Esophagus (tissue), 2 donors: Measurements from ENCODE around the gene PTPN14. TPM values are rescaled to one million over a fixed set of nuclear protein-coding genes. Genes with fewer than 3 reads are reported as not detected.
A peak's percentile ranks its signal among the peaks of the same experiment; 100 is the strongest.

Experiments used
- H3K27ac ChIP-seq, 2 donors: one replicate each; pipeline ENCODE4 v1.5.1; 2013; ENCODE audit warnings: low read depth in 2 of 2, mild to moderate bottlenecking in 2 of 2, inconsistent platforms in 1 of 2, low read length in 1 of 2, moderate library complexity in 1 of 2
- H3K27me3 ChIP-seq, 2 donors: one replicate each; pipeline ENCODE4 v1.6.1; 2013; ENCODE audit warnings: low read length in 2 of 2, control low read depth in 1 of 2, mild to moderate bottlenecking in 1 of 2; ENCODE audit not compliant: insufficient read depth in 2 of 2, control insufficient read depth in 1 of 2
- H3K36me3 ChIP-seq, 2 donors: one replicate each; pipeline ENCODE4 v1.6.1; 2013; ENCODE audit warnings: low read length in 1 of 2; ENCODE audit not compliant: control insufficient read depth in 2 of 2, insufficient read depth in 2 of 2
- H3K4me1 ChIP-seq, 2 donors: one replicate each; pipeline ENCODE4 v1.6.1; 2013; ENCODE audit warnings: low read length in 1 of 2; ENCODE audit not compliant: control insufficient read depth in 2 of 2, insufficient read depth in 2 of 2
- H3K4me3 ChIP-seq, 2 donors: one replicate each; pipeline ENCODE4 v1.5.1; 2013; ENCODE audit warnings: low read length in 2 of 2, mild to moderate bottlenecking in 2 of 2, low read depth in 1 of 2, moderate library complexity in 1 of 2
- H3K9me3 ChIP-seq, 2 donors: one replicate each; pipeline ENCODE4 v1.6.1; 2013; ENCODE audit warnings: mild to moderate bottlenecking in 2 of 2, low read depth in 1 of 2, low read length in 1 of 2, moderate library complexity in 1 of 2; ENCODE audit not compliant: control insufficient read depth in 2 of 2, insufficient read depth in 1 of 2
- WGBS, 2 donors: extraction: QIAGEN DNeasy Blood & Tissue Kit; methylation state at CpG; one replicate each; pipeline ENCODE4 v1.1.7; 2013; 5-methylcytosine and 5-hydroxymethylcytosine counted together
- polyA plus RNA-seq, 2 donors: library from polyadenylated mRNA; stranded (reverse); fragments of 200-250 nt; gene quantifications; one replicate each; pipeline ENCODE4 v1.2.3, GENCODE V29; 2013
- donor health status: healthy with polysubstance abuse.
- donor health status: Bipolar disorder and iron deficiency.

Gene PTPN14
- polyA plus RNA-seq, 2 donors = 2.4 to 4.1 TPM

GRCh38 chr1:214444182-214444939, 107.0 kb downstream of the PTPN14 start:
- Histone ChIP-seq H3K9me3 (no peaks in the 10 kb centered on the region), H3K27ac (no peak overlapping the region), H3K4me1 (no peaks in the 10 kb centered on the region), H3K36me3 (no peaks in the 10 kb centered on the region), H3K4me3 (no peak overlapping the region), H3K27me3 (no peaks in the 10 kb centered on the region)
- 58 to 61% methylated on average over 3 of the region's 3 CpGs for WGBS, 2 donors

GRCh38 chr1:214441119-214441518, 110.3 kb downstream of the PTPN14 start:
- Histone ChIP-seq H3K27ac (no peak overlapping the region), H3K27me3 (no peaks in the 10 kb centered on the region), H3K4me1 (peaks cover 0 to 2% of the 10 kb centered on the region in 2 donors), H3K4me3 (no peak overlapping the region), H3K9me3 (no peaks in the 10 kb centered on the region), H3K36me3 (no peaks in the 10 kb centered on the region)
- WGBS, 2 donors = 46 to 53% methylated on average over 3 of the region's 3 CpGs

- Histone ChIP-seq H3K4me1 (peaks cover 0 to 2% of the 10 kb centered on the region in 2 donors), H3K36me3 (no peaks in the 10 kb centered on the region), H3K9me3 (no peaks in the 10 kb centered on the region), H3K4me3 (no peak overlapping the region), H3K27me3 (no peaks in the 10 kb centered on the region), H3K27ac (peak overlapping the region; percentile 86)
- 54 to 71% methylated on average over 4 of the region's 4 CpGs for WGBS, 2 donors
Observed at GRCh38 chr1:214440219-214440965, 111.0 kb downstream of the PTPN14 start.

GRCh38 chr1:214439352-214440119, 111.9 kb downstream of the PTPN14 start:
- Histone ChIP-seq H3K27me3 (no peaks in the 10 kb centered on the region), H3K9me3 (no peaks in the 10 kb centered on the region), H3K27ac (peak overlapping the region; percentile 86), H3K4me1 (peaks cover 0 to 2% of the 10 kb centered on the region in 2 donors), H3K36me3 (no peaks in the 10 kb centered on the region), H3K4me3 (no peak overlapping the region)
- 22 to 32% methylated on average over 12 of the region's 12 CpGs for WGBS, 2 donors

GRCh38 chr1:214438530-214438929, 112.9 kb downstream of the PTPN14 start:
- H3K9me3 ChIP-seq = no peaks in the 10 kb centered on the region
- H3K4me1 ChIP-seq = peaks cover 0 to 2% of the 10 kb centered on the region in 2 donors
- H3K27me3 ChIP-seq = no peaks in the 10 kb centered on the region
- H3K36me3 ChIP-seq = no peaks in the 10 kb centered on the region
- H3K27ac ChIP-seq = no peak overlapping the region
- 85 to 89% methylated on average over 2 of the region's 2 CpGs for WGBS, 2 donors
- no peak overlapping the region for H3K4me3 ChIP-seq

- peak overlapping the region in 1 of 2 donors; percentile 22 for H3K27ac ChIP-seq
- WGBS, 2 donors = 87 to 91% methylated on average over 6 of the region's 6 CpGs
- no peak overlapping the region for H3K4me3 ChIP-seq
Observed at GRCh38 chr1:214438075-214438474, 113.3 kb downstream of the PTPN14 start.

GRCh38 chr1:214435867-214436266, 115.5 kb downstream of the PTPN14 start:
- H3K27me3 ChIP-seq = no peaks in the 10 kb centered on the region
- WGBS, 2 donors = 93% methylated on average over 4 of the region's 4 CpGs
- H3K27ac ChIP-seq = no peak overlapping the region
- H3K4me3 ChIP-seq = no peak overlapping the region
- H3K4me1 ChIP-seq = peaks cover 0 to 2% of the 10 kb centered on the region in 2 donors
- H3K9me3 ChIP-seq = no peaks in the 10 kb centered on the region
- H3K36me3 ChIP-seq = no peaks in the 10 kb centered on the region

More at GRCh38 chr1:214438075-214438474, 113.3 kb downstream of the PTPN14 start:
- Histone ChIP-seq H3K4me1 (peaks cover 0 to 2% of the 10 kb centered on the region in 2 donors), H3K36me3 (no peaks in the 10 kb centered on the region), H3K27me3 (no peaks in the 10 kb centered on the region), H3K9me3 (no peaks in the 10 kb centered on the region)

GRCh38 chr1:214432245-214432644, 119.2 kb downstream of the PTPN14 start:
- H3K9me3 ChIP-seq = no peaks in the 10 kb centered on the region
- H3K36me3 ChIP-seq = no peaks in the 10 kb centered on the region
- no peaks in the 10 kb centered on the region for H3K27me3 ChIP-seq
- no peak overlapping the region for H3K4me3 ChIP-seq
- peaks cover 0 to 3% of the 10 kb centered on the region in 2 donors for H3K4me1 ChIP-seq
- no peak overlapping the region for H3K27ac ChIP-seq
- WGBS, 2 donors = 77 to 91% methylated on average over 1 of the region's 1 CpG

GRCh38 chr1:214429951-214430770, 121.2 kb downstream of the PTPN14 start:
- no peaks in the 10 kb centered on the region for H3K36me3 ChIP-seq
- no peaks in the 10 kb centered on the region for H3K9me3 ChIP-seq
- H3K4me1 ChIP-seq = peaks cover 0 to 3% of the 10 kb centered on the region in 2 donors
- no peak overlapping the region for H3K4me3 ChIP-seq
- H3K27me3 ChIP-seq = no peaks in the 10 kb centered on the region
- WGBS, 2 donors = 92 to 93% methylated on average over 9 of the region's 9 CpGs
- no peak overlapping the region for H3K27ac ChIP-seq
